DND-41 (cell line): Measurements from ENCODE around the gene RAB3GAP2.
A peak's percentile ranks its signal among the peaks of the same experiment; 100 is the strongest.

ENCODE experiments used
- ATAC-seq: fragments of 200-7000 bp; cut with Tn5 transposase; 3 replicates; pipeline ENCODE4 v1.9.1; 2021; ENCODE audit warnings: low read depth; ENCODE audit not compliant: insufficient read depth
- DNase-seq: peaks from one replicate; pipeline ENCODE4 v3.0.0-alpha.2; 2020
- H2AFZ ChIP-seq: 2 replicates; pipeline ENCODE4 v1.6.0; 2012; ENCODE audit warnings: low read depth, low read length
- H3K27ac ChIP-seq: 2 replicates; pipeline ENCODE4 v1.5.1; 2012; ENCODE audit warnings: low read length, inconsistent platforms
- H3K27me3 ChIP-seq: fragments of 200-600 bp; sonication (generic); 2 replicates; pipeline ENCODE4 v1.6.0; 2012; ENCODE audit warnings: low read length, mild to moderate bottlenecking, inconsistent platforms; ENCODE audit not compliant: insufficient read depth, poor library complexity
- H3K36me3 ChIP-seq: 2 replicates; pipeline ENCODE4 v1.5.1; 2012; ENCODE audit warnings: low read length, inconsistent platforms; ENCODE audit not compliant: insufficient read depth
- H3K4me1 ChIP-seq: 2 replicates; pipeline ENCODE4 v1.5.1; 2012; ENCODE audit warnings: mild to moderate bottlenecking, low read length; ENCODE audit not compliant: insufficient read depth
- H3K4me2 ChIP-seq: 2 replicates; pipeline ENCODE4 v1.6.0; 2012; ENCODE audit warnings: mild to moderate bottlenecking, moderate library complexity, low read length, inconsistent platforms; ENCODE audit not compliant: insufficient read depth
- H3K4me3 ChIP-seq, 2 experiments: fragments of 200-600 bp in 1 of 2; shearing (Covaris generic) in 1 of 2; 2 replicates each; pipeline ENCODE4 v1.5.1; 2012 to 2016; ENCODE audit warnings: inconsistent platforms in 2 of 2, low read length in 2 of 2, mild to moderate bottlenecking in 2 of 2, low read depth in 1 of 2, moderate library complexity in 1 of 2
- H3K79me2 ChIP-seq: 2 replicates; pipeline ENCODE4 v1.6.0; 2012; ENCODE audit warnings: low read length, inconsistent platforms; ENCODE audit not compliant: insufficient read depth
- H3K9ac ChIP-seq: 2 replicates; pipeline ENCODE4 v1.6.0; 2012; ENCODE audit warnings: low read depth, mild to moderate bottlenecking, inconsistent platforms, low read length, moderate library complexity
- H3K9me3 ChIP-seq: 2 replicates; pipeline ENCODE4 v1.5.1; 2012; ENCODE audit warnings: low read length, moderate library complexity, mild to moderate bottlenecking, inconsistent platforms; ENCODE audit not compliant: insufficient read depth, severe bottlenecking
- H4K20me1 ChIP-seq: 2 replicates; pipeline ENCODE4 v1.6.0; 2012; ENCODE audit warnings: low read length; ENCODE audit not compliant: insufficient read depth
- EZH2 ChIP-seq: IDR thresholded peaks from 3 replicates; pipeline ENCODE4 v1.6.1; 2012; ENCODE audit warnings: borderline replicate concordance, low read depth, mild to moderate bottlenecking, moderate library complexity, low read length, inconsistent platforms; ENCODE audit not compliant: severe bottlenecking
- TF ChIP-seq, protein P1 (sequence below): IDR thresholded peaks from 2 replicates; pipeline ENCODE4 v1.5.1; 2012; ENCODE audit warnings: borderline replicate concordance, low read length, moderate library complexity, mild to moderate bottlenecking; ENCODE audit not compliant: poor library complexity, severe bottlenecking; ENCODE audit errors: extremely low read depth

RAB3GAP2 gene

DNA sequence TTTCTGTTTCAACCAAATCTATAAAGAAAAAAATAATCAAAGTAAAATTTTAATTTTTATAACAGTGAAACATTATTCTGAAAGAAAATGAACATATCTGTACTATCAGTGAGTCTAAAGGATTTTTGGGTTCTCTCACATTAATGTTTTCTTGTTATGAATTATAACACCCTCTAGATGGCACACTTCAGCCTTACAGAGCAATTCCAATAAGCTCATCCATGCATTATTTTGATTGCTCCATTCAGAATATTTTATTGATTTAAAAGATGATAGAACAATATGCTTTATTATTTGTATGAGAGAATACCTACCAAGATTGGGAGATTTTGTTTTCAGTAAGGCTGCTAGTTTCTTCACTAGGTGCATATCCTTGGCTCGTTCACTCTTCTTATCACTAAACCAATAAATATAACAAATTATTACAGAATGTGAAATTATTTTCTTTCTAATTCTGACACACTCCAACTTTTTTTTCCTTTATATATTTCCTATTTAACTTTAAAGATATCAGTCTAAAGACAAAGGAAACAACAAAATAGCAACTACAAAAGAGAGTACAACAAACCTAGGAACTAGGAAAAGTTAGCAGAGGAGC is 82.4 kb downstream of the RAB3GAP2 start:
- no peak overlapping the region for H3K9ac ChIP-seq
- H3K4me3 ChIP-seq = no peak overlapping the region

DNA sequence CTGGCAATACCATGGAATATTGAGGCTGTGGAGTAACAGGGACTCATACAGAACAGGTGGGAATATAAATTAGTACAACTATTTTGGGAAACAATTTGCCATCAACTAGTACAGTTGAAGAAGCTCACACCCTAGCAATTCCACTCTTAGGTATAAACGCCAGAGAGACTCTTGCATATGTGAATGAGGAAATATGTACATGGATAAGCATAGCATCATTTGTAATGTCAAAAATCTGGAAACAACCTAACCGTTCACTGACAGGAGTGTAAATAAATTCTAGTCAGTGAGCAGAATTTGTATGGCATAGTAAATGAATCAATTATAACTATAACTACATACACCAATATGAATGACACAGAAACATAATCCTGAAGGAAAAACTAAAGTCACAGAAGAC is 83.7 kb downstream of the RAB3GAP2 start:
- no peak for TF ChIP-seq EZH2
- TF ChIP-seq, protein P1, sequence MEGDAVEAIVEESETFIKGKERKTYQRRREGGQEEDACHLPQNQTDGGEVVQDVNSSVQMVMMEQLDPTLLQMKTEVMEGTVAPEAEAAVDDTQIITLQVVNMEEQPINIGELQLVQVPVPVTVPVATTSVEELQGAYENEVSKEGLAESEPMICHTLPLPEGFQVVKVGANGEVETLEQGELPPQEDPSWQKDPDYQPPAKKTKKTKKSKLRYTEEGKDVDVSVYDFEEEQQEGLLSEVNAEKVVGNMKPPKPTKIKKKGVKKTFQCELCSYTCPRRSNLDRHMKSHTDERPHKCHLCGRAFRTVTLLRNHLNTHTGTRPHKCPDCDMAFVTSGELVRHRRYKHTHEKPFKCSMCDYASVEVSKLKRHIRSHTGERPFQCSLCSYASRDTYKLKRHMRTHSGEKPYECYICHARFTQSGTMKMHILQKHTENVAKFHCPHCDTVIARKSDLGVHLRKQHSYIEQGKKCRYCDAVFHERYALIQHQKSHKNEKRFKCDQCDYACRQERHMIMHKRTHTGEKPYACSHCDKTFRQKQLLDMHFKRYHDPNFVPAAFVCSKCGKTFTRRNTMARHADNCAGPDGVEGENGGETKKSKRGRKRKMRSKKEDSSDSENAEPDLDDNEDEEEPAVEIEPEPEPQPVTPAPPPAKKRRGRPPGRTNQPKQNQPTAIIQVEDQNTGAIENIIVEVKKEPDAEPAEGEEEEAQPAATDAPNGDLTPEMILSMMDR = no peak
- no peaks in the 10 kb centered on the region for H4K20me1 ChIP-seq
- no peak overlapping the region for H3K27ac ChIP-seq
- ATAC-seq = no peak
- H2AFZ ChIP-seq = no peak overlapping the region
- no peaks in the 10 kb centered on the region for H3K9me3 ChIP-seq
- H3K9ac ChIP-seq = no peak overlapping the region
- H3K27me3 ChIP-seq = no peaks in the 10 kb centered on the region
- DNase-seq = no peak
- H3K4me2 ChIP-seq = no peak overlapping the region
- peaks cover 59% of the 10 kb centered on the region for H3K36me3 ChIP-seq
- H3K4me3 ChIP-seq = no peak overlapping the region
- H3K79me2 ChIP-seq = no peaks in the 10 kb centered on the region
- H3K4me1 ChIP-seq = no peaks in the 10 kb centered on the region

More for the DNA sequence above, 82.4 kb downstream of the RAB3GAP2 start:
- Histone ChIP-seq H3K27me3 (no peaks in the 10 kb centered on the region), H3K79me2 (no peaks in the 10 kb centered on the region), H3K36me3 (peaks cover 71% of the 10 kb centered on the region), H2AFZ (no peak overlapping the region), H3K4me2 (no peak overlapping the region), H3K4me1 (no peaks in the 10 kb centered on the region), H4K20me1 (no peaks in the 10 kb centered on the region), H3K9me3 (no peaks in the 10 kb centered on the region), H3K27ac (no peak overlapping the region)
- no peak for TF ChIP-seq EZH2
- TF ChIP-seq, protein P1 = peak; percentile 61
- ATAC-seq (peak; percentile 65; the same call in 1 of the 3 replicates), DNase-seq (no peak)

DNA sequence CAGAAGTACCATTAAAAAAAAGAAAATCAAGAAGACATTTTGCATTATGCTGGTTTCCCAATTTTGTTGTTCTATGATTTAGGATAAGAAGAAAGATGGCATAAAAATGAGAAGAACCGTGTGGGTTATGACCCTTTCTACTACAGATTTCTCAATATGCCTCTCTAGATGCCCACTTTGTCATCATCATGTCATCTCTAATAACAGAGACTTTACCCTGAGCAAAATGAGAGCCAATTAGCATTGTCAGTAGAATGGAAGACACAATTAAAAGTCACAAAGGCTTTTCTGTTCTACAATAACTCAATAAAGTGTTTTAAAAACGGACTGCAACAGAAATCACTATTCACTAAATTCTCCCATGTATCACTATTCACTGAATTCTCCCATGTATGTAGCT is 85.5 kb downstream of the RAB3GAP2 start:
- H3K27ac ChIP-seq = no peak overlapping the region
- no peak overlapping the region for H3K9ac ChIP-seq
- peaks cover 58% of the 10 kb centered on the region for H3K36me3 ChIP-seq
- TF ChIP-seq EZH2 = no peak
- TF ChIP-seq, protein P1 = no peak
- ATAC-seq = no peak
- H3K27me3 ChIP-seq = no peaks in the 10 kb centered on the region
- H3K4me1 ChIP-seq = no peaks in the 10 kb centered on the region
- DNase-seq = no peak
- no peaks in the 10 kb centered on the region for H4K20me1 ChIP-seq
- no peak overlapping the region for H2AFZ ChIP-seq
- H3K4me3 ChIP-seq = no peak overlapping the region
- H3K4me2 ChIP-seq = no peak overlapping the region
- no peaks in the 10 kb centered on the region for H3K9me3 ChIP-seq
- no peaks in the 10 kb centered on the region for H3K79me2 ChIP-seq

DNA sequence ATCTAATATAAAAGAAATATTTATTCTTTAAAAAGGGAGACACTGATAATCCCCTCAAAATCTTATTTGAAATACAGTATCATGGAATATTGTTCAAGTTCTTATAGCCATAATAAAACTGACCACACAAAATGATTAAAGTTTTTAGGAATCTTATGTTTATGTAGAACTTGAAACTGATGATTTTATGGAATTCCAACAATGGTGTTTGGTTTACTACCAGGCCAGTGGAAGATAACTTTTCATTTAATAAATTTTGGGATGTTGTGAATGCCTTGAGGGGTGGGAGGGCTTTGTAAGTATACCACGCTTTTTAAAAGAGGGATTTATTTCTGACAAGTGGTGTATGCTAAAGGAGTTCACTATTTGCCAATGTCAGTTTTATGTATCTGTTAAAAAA is 87.7 kb downstream of the RAB3GAP2 start:
- no peaks in the 10 kb centered on the region for H3K9me3 ChIP-seq
- H3K79me2 ChIP-seq = no peaks in the 10 kb centered on the region
- no peaks in the 10 kb centered on the region for H4K20me1 ChIP-seq
- no peak overlapping the region for H3K27ac ChIP-seq
- H3K4me3 ChIP-seq = no peak overlapping the region
- ATAC-seq (no peak), DNase-seq (no peak)
- H3K36me3 ChIP-seq = peaks cover 59% of the 10 kb centered on the region
- no peak overlapping the region for H2AFZ ChIP-seq
- H3K27me3 ChIP-seq = no peaks in the 10 kb centered on the region
- H3K4me1 ChIP-seq = no peaks in the 10 kb centered on the region
- no peak for TF ChIP-seq EZH2
- TF ChIP-seq, protein P1 = no peak
- H3K4me2 ChIP-seq = no peak overlapping the region
- H3K9ac ChIP-seq = no peak overlapping the region
